ENCODE data around the gene SHISA9. TPM values are rescaled to one million over a fixed set of nuclear protein-coding genes. Genes with fewer than 3 reads are reported as not detected.

The SHISA9 gene
- total RNA-seq, 4 donors from 2014 or later: 3.6 to 10.8 (median 4.6) TPM

DNA sequence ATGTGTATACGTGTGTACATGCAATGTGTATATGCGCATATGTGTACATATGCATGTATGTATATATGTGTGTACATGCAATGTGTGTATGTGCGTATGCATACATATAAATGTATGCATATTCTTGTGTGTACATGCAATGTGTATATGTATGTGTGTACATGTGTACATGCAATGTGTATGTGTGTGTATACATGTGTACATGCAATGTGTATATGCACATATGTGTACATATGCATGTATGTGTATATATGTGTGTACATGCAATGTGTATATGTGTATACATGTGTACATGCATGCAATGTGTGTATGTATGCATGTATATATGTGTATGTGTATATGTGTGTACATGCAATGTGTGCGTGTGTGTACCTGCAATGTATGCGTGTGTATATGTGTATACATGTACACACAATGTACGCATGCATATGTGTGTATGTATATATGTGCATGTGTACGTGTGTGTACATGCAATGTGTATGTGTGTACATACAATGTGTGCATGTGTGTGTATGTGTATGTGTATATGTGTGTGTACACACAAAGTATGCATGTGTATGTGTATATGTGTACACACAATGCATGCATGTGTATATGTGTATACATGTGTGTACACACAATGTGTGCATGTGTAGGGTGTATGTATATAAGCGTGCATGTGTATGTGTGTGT is 167.7 kb downstream of the SHISA9 start:
- no peak for DNase-seq (ENCODE audit: extremely low spot score)
- TF ChIP-seq, protein P1, sequence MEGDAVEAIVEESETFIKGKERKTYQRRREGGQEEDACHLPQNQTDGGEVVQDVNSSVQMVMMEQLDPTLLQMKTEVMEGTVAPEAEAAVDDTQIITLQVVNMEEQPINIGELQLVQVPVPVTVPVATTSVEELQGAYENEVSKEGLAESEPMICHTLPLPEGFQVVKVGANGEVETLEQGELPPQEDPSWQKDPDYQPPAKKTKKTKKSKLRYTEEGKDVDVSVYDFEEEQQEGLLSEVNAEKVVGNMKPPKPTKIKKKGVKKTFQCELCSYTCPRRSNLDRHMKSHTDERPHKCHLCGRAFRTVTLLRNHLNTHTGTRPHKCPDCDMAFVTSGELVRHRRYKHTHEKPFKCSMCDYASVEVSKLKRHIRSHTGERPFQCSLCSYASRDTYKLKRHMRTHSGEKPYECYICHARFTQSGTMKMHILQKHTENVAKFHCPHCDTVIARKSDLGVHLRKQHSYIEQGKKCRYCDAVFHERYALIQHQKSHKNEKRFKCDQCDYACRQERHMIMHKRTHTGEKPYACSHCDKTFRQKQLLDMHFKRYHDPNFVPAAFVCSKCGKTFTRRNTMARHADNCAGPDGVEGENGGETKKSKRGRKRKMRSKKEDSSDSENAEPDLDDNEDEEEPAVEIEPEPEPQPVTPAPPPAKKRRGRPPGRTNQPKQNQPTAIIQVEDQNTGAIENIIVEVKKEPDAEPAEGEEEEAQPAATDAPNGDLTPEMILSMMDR (IDR thresholded peaks at IDR 0.05): no peak
- TF ChIP-seq POLR2A (IDR thresholded peaks at IDR 0.05; ENCODE audit: low read depth): no peak
- no peak for TF ChIP-seq POLR2AphosphoS5 (IDR thresholded peaks at IDR 0.05)
- no peak for TF ChIP-seq EP300 (IDR thresholded peaks at IDR 0.05)
- intact Hi-C loops (cut with DNase I): no loop called here

DNA sequence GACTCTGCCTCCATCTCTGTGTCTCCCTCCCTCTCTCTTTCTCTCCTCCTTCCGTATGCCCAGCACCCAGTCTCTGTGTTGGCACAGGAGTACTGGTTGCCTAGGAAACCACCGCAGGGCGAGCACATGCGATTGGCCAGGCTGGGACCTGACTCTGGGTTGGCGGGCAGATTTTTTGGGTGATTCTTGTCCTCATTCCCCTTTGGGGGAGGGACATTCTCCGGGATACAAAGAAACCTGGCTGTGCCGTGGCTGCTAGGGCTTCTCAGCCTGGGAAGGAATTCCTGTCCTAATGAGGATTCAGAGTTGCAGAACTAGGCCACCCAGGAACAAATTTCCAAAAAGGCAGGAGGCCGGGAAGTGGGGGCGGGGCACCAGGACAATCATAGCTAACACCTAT is 168.9 kb downstream of the SHISA9 start:
- H3K27me3 ChIP-seq: peaks cover 0 to 19% (median 0%) of the 10 kb centered on the region in 4 donors
- H3K9me3 ChIP-seq: peaks cover 0 to 7% (median 0%) of the 10 kb centered on the region in 4 donors
- no peak for TF ChIP-seq POLR2A (IDR thresholded peaks at IDR 0.05; ENCODE audit: low read depth)
- TF ChIP-seq, protein P1 (IDR thresholded peaks at IDR 0.05): no peak
- TF ChIP-seq EP300 (IDR thresholded peaks at IDR 0.05): no peak
- TF ChIP-seq POLR2AphosphoS5 (IDR thresholded peaks at IDR 0.05): no peak
- WGBS: 13% methylated on average over 9 of the region's 9 CpGs
- no peak overlapping the region for H3K4me3 ChIP-seq
- H3K4me1 ChIP-seq: peaks cover 0 to 4% (median 0%) of the 10 kb centered on the region in 4 donors
- H3K27ac ChIP-seq (replicated peaks in 1 of 4): no peak overlapping the region
- intact Hi-C loops (cut with DNase I): no loop called here
- DNase-seq (ENCODE audit: extremely low spot score): no peak
- H3K36me3 ChIP-seq: no peaks in the 10 kb centered on the region

More for the DNA sequence above, 167.7 kb downstream of the SHISA9 start:
- Histone ChIP-seq H3K9me3 (peaks cover 0 to 7% (median 0%) of the 10 kb centered on the region in 4 donors), H3K4me1 (peaks cover 0 to 4% (median 0%) of the 10 kb centered on the region in 4 donors), H3K27ac (replicated peaks in 1 of 4) (no peak overlapping the region), H3K36me3 (no peaks in the 10 kb centered on the region), H3K4me3 (no peak overlapping the region), H3K27me3 (peaks cover 0 to 16% (median 0%) of the 10 kb centered on the region in 4 donors)
- 93% methylated on average over 8 of the region's 8 CpGs for WGBS

DNA sequence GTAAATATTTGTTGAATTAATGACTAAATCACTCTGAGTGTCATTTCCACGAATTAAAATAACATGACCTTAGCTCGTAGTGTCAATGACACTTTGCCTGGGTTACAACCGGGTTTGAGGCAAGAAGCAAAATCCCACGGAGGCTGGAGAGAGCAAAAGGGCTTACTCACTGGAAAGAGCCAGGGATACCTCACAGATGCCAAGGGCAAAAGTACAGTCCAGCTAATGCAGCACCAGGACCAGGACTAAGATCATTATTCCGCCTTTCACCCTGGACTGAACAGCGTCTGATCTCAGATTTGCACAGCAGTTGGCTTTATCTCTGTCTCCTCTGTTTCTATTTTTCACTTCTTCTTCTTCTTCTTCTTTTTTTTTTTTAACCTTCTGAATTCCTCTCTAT is 175.5 kb downstream of the SHISA9 start:
- no peak overlapping the region for H3K27ac ChIP-seq (replicated peaks in 1 of 4)
- DNase-seq (ENCODE audit: extremely low spot score): no peak
- whole genome bisulfite sequencing: 73% methylated on average over 6 of the region's 6 CpGs
- no peaks in the 10 kb centered on the region for H3K9me3 ChIP-seq
- no peak overlapping the region for H3K4me3 ChIP-seq
- TF ChIP-seq, protein P1 (IDR thresholded peaks at IDR 0.05): no peak
- TF ChIP-seq POLR2AphosphoS5 (IDR thresholded peaks at IDR 0.05) (no peak), EP300 (IDR thresholded peaks at IDR 0.05) (no peak)
- no peaks in the 10 kb centered on the region for H3K4me1 ChIP-seq
- intact Hi-C loops (cut with DNase I): no loop called here
- H3K27me3 ChIP-seq: peaks cover 0 to 26% (median 0%) of the 10 kb centered on the region in 4 donors
- H3K36me3 ChIP-seq: no peaks in the 10 kb centered on the region

DNA sequence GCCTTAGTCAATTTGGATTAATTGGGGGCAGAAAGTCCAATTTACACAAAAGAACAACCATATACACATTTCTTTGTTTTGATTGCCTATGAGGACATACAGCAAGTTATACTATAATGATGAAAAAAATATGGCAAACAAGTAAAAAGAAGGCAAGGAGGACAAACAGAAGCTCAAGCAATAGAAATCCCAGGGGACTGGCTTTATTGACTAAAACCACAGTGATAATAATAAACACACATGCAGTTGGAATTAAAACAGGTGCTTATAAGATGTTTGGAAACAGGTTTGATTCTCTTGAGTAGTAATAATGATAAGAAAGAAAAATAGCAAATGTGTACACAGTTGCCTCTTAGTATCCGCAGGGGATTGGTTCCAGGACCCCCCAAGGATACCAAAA is 176.4 kb downstream of the SHISA9 start:
- H3K36me3 ChIP-seq: no peaks in the 10 kb centered on the region
- peaks cover 0 to 26% (median 2%) of the 10 kb centered on the region in 4 donors for H3K27me3 ChIP-seq
- H3K9me3 ChIP-seq: no peaks in the 10 kb centered on the region
- TF ChIP-seq, protein P1 (IDR thresholded peaks at IDR 0.05): no peak
- TF ChIP-seq POLR2AphosphoS5 (IDR thresholded peaks at IDR 0.05) (no peak), POLR2A (IDR thresholded peaks at IDR 0.05; ENCODE audit: low read depth) (no peak), EP300 (IDR thresholded peaks at IDR 0.05) (no peak)
- no peak for DNase-seq (ENCODE audit: extremely low spot score)
- H3K27ac ChIP-seq (replicated peaks in 1 of 4): no peak overlapping the region
- no peak overlapping the region for H3K4me3 ChIP-seq
- intact Hi-C loops (cut with DNase I): no loop called here
- 84% methylated on average over 1 of the region's 1 CpG for WGBS
- no peaks in the 10 kb centered on the region for H3K4me1 ChIP-seq

All from esophagus muscularis mucosa (tissue), 4 donors.